Adrenal gland (tissue), 12 donors: ENCODE measurements around the gene LAMB2. TPM values are rescaled to one million over a fixed set of nuclear protein-coding genes. Genes with fewer than 3 reads are reported as not detected.

Source experiments
- DNase-seq, 7 donors: peaks; one replicate each; pipeline ENCODE4 v3.0.0-alpha.2; 2019 to 2020
- H3K27ac ChIP-seq, 5 donors: fragments of 200-600 bp; sonication (generic) in 4 of 5; 1 replicate in 3 of 5; 2 replicates in 2 of 5; pipeline versions ENCODE4 v1.5.1 to v1.8.0; 2016 to 2020; ENCODE audit warnings: mild to moderate bottlenecking in 1 of 5
- H3K27me3 ChIP-seq: fragments of 200-600 bp; 2 replicates; pipeline ENCODE4 v1.8.0; 2021
- H3K36me3 ChIP-seq, 2 donors: fragments of 200-600 bp; replicated peaks in 1 of 2; 1 replicate in 1 of 2; 2 replicates in 1 of 2; pipeline versions ENCODE4 v1.5.1 to v1.8.0; 2018 to 2022
- H3K4me1 ChIP-seq, 2 donors: fragments of 200-600 bp; replicated peaks in 1 of 2; 1 replicate in 1 of 2; 2 replicates in 1 of 2; pipeline versions ENCODE4 v1.5.1 to v1.8.0; 2018 to 2021
- H3K4me3 ChIP-seq, 4 donors: fragments of 200-600 bp; sonication (generic) in 3 of 4; one replicate each; pipeline ENCODE4 v1.5.1; 2016 to 2018
- H3K9me3 ChIP-seq, 3 donors: fragments of 200-600 bp; sonication (generic) in 1 of 3; replicated peaks in 1 of 3; 1 replicate in 2 of 3; 2 replicates in 1 of 3; pipeline versions ENCODE4 v1.5.1 to v1.8.0; 2016 to 2021
- CTCF ChIP-seq, 6 experiments: fragments of 450-650 bp in 4 of 6; fragments of 200-600 bp in 2 of 6; sonication (generic) in 1 of 6; IDR thresholded peaks; 1 replicate in 5 of 6; 2 replicates in 1 of 6; pipeline versions ENCODE4 v1.5.1 to v1.8.0; 2016 to 2021; ENCODE audit warnings: antibody characterized with exemption in 6 of 6, mild to moderate bottlenecking in 2 of 6, moderate library complexity in 1 of 6
- POLR2A ChIP-seq, 2 donors: fragments of 450-650 bp; IDR thresholded peaks; one replicate each; pipeline ENCODE4 v1.6.1; 2017; ENCODE audit warnings: antibody characterized with exemption in 2 of 2, mild to moderate bottlenecking in 2 of 2, moderate library complexity in 1 of 2
- WGBS, 4 donors: extraction: QIAGEN DNeasy Blood & Tissue Kit in 2 of 4; methylation state at CpG; one replicate each; pipeline versions ENCODE4 v1.1.5 to v1.1.7; 2013 to 2017; 5-methylcytosine and 5-hydroxymethylcytosine counted together
- intact Hi-C, 2 donors: fragments of 100-400 bp; cut with DNase I; formaldehyde crosslinking; loops; one replicate each; pipeline versions ENCODE4 v1.14.1 to v1.15.0; 2022 to 2023
- polyA plus RNA-seq, 3 donors: library from polyadenylated mRNA; stranded (reverse); fragments of 200-250 nt in 2 of 3; fragments of 350-450 nt in 1 of 3; fragmentation: Illumina TruSeq in 1 of 3; extraction: RNeasy Lipid Tissue Mini Kit (QIAGEN cat#74804) in 1 of 3; gene quantifications; one replicate each; pipeline ENCODE4 v1.2.3, GENCODE V29; 2013 to 2014
- total RNA-seq, 9 donors: library from RNA; depleted of rRNA in 4 of 9; stranded (reverse); fragments of >200 nt in 4 of 9; fragments of 120-200 nt in 1 of 9; fragmentation: NEBNext Ultra II Directional in 1 of 9; extraction: Animal tissue kit (Norgen Biotek cat#: 25700) in 1 of 9; gene quantifications; one replicate each; pipeline versions ENCODE4 v1.1.0 to v1.2.4, GENCODE V29; 2013 to 2023
- donor health status: healthy with polysubstance abuse.
- donor health status: Bipolar disorder and iron deficiency.
- donor health status: DM: yes; HTN: yes; CAD: no.
- donor health status: DM: no; HTN: no; CAD: no.
- donor health status: DM: no; HTN: no; CAD: no.
- donor health status: DM: yes; HTN: yes; CAD: no.

Gene LAMB2
- total and polyA plus RNA-seq, 12 donors, result 275 to 1,805 (median 859) TPM

GRCh38 chr3:49098429-49098828, 34.4 kb downstream of the LAMB2 start:
- Histone ChIP-seq H3K27me3 (no peaks in the 10 kb centered on the region), H3K36me3 (peaks cover 0 to 69% of the 10 kb centered on the region in 2 donors), H3K9me3 (no peaks in the 10 kb centered on the region), H3K27ac (peak overlapping the region in 3 of 5 donors; percentile 24 to 47 (median 44)), H3K4me1 (peaks cover 9 to 16% of the 10 kb centered on the region in 2 donors), H3K4me3 (no peak overlapping the region)
- intact Hi-C loops, result no loop called here
- peak; percentile 71 to 91 (median 82) for DNase-seq
- WGBS, 4 donors, result 22 to 39% (median 35%) methylated on average over 2 to 5 of the region's 5 CpGs
- no peak for TF ChIP-seq POLR2A (IDR thresholded peaks at IDR 0.05)

GRCh38 chr3:49093853-49094767, 38.7 kb downstream of the LAMB2 start, which contains the start of gene QRICH1:
QRICH1 (minus strand) TSS chr3:49094071; CDS start chr3:49077017, 17,054 bp downstream.
- 0 to 1% (median 0%) methylated on average over 20 to 65 of the region's 65 CpGs for WGBS, 4 donors
- Histone ChIP-seq H3K27me3 (no peaks in the 10 kb centered on the region), H3K9me3 (no peaks in the 10 kb centered on the region), H3K27ac (peak within 1 kb of the TSS; percentile 86 to 98 (median 96)), H3K36me3 (peaks cover 0 to 30% of the 10 kb centered on the region in 2 donors), H3K4me1 (peaks cover 21 to 48% of the 10 kb centered on the region in 2 donors), H3K4me3 (peak within 1 kb of the TSS; percentile 79 to 94 (median 92))
- TF ChIP-seq CTCF (IDR thresholded peaks at IDR 0.05) (peak; percentile 38 to 59 (median 52)), POLR2A (IDR thresholded peaks at IDR 0.05) (peak; percentile 73 to 91)
- intact Hi-C loops, result no loop called here
- DNase-seq, result peak; percentile 97 to 99 (median 98)

- TF ChIP-seq CTCF (IDR thresholded peaks at IDR 0.05) (no peak), POLR2A (IDR thresholded peaks at IDR 0.05) (peak in 1 of 2 donors; percentile 51)
- WGBS, 4 donors, result 0 to 1% (median 0%) methylated on average over 21 to 86 of the region's 86 CpGs
- H3K4me1 ChIP-seq, result peaks cover 21 to 47% of the 10 kb centered on the region in 2 donors
- H3K27me3 ChIP-seq, result no peaks in the 10 kb centered on the region
- DNase-seq, result peak; percentile 77 to 88 (median 81)
- H3K36me3 ChIP-seq, result peaks cover 0 to 21% of the 10 kb centered on the region in 2 donors
- H3K27ac ChIP-seq, result peak overlapping the region; percentile 86 to 98 (median 96)
- H3K9me3 ChIP-seq, result no peaks in the 10 kb centered on the region
- peak overlapping the region; percentile 79 to 94 (median 92) for H3K4me3 ChIP-seq
- intact Hi-C loops, result no loop called here
Measured at GRCh38 chr3:49092938-49093852, 39.7 kb downstream of the LAMB2 start.

GRCh38 chr3:49081429-49081828, 51.4 kb downstream of the LAMB2 start:
- peaks cover 0 to 5% of the 10 kb centered on the region in 2 donors for H3K4me1 ChIP-seq
- H3K36me3 ChIP-seq, result peaks cover 0 to 23% of the 10 kb centered on the region in 2 donors
- intact Hi-C loops, result no loop called here
- 92 to 99% (median 94%) methylated on average over 7 to 8 of the region's 8 CpGs for WGBS, 4 donors
- TF ChIP-seq POLR2A (IDR thresholded peaks at IDR 0.05) (no peak), CTCF (IDR thresholded peaks at IDR 0.05) (no peak)
- no peaks in the 10 kb centered on the region for H3K9me3 ChIP-seq
- no peak overlapping the region for H3K4me3 ChIP-seq
- H3K27me3 ChIP-seq, result no peaks in the 10 kb centered on the region
- no peak for DNase-seq
- H3K27ac ChIP-seq, result no peak overlapping the region
